VCaP (cell line): ENCODE measurements around the gene ACTG2.
"Not testable (repeated sequence)": the region's sequence is repeated elsewhere in the genome, so short reads cannot be mapped to it uniquely, and the experiment has no call there.

Source experiments
- H3K27ac ChIP-seq: fragments of 450-650 bp; 2 replicates; pipeline ENCODE4 v1.5.1; 2017
- CTCF ChIP-seq: fragments of 450-650 bp; conservative IDR thresholded peaks from 2 replicates; pipeline ENCODE4 v1.5.1; 2017; ENCODE audit warnings: mild to moderate bottlenecking, moderate library complexity

Gene ACTG2

DNA sequence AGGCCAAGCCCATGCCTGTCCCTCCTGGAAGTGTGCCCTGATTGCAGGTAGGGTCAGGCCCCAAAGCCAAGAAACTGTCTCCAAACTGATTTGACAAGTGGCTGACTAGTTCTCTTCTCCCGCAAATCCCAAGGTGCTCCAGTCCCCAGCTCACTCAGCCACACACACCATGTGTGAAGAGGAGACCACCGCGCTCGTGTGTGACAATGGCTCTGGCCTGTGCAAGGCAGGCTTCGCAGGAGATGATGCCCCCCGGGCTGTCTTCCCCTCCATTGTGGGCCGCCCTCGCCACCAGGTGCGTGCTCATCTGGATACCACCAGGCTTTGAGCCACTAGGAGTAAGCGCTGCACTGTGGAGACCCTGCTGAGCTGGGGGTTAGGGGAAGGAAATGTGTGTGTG is 8.3 kb downstream of the ACTG2 start:
- no peak for TF ChIP-seq CTCF
- H3K27ac ChIP-seq: no peak overlapping the region

GRCh38 chr2:73902284-73902683 is 9.5 kb downstream of the ACTG2 start:
- no peak for TF ChIP-seq CTCF
- no peak overlapping the region for H3K27ac ChIP-seq

GRCh38 chr2:73903313-73903712 is 10.5 kb downstream of the ACTG2 start:
- no peak for TF ChIP-seq CTCF
- H3K27ac ChIP-seq: no peak overlapping the region

GRCh38 chr2:73903949-73904613 is 11.3 kb downstream of the ACTG2 start:
- not testable (repeated sequence) for H3K27ac ChIP-seq

DNA sequence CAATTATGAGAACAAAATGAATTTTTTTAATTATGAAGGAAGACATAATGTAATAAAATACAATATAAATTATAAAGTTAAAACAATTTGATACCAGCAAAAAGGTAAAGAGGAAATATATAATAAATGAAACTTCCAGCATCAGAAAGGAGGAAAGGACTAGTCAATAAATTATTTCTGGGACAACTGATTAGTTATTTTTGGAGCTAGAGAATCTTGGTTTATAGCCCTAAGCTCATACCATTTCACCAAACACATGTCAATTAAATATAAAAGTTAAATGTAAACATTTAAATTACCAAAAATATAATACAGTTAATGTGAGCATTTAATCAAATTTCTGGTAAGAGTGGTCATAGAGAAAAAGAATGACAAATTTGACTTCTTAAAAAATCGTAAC is 12.1 kb downstream of the ACTG2 start:
- TF ChIP-seq CTCF: no peak
- H3K27ac ChIP-seq: no peak overlapping the region

- TF ChIP-seq CTCF: no peak
Observed at GRCh38 chr2:73906847-73907505, 14.2 kb downstream of the ACTG2 start.

DNA sequence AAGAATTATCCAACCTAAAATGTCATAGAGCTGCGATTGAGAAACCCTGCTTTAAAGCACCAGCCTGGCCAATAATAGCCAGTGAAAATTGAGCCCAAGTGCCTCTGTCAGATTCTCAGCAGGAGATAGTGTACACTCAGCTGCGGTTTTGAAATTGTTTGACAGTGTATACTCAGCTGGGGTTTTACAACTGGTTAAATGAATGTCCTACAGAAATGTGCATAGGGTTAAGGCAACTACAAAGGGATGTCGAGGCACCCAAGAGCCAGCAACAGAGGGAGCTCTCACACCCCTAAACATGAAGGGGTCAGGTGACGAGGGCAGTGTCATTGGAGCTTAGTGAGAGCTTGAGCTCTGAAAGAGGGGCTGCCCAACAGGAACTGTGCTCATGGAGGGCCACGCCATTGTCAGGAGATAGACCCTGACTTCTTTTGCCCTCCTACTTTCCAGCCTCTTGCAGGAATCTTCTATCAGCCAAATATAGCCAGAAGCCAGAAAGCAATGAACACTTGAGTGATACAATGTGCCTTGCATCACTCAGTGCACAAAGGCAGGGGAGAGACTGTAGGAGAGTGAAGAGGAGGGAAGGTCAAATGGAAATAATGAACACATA is 15.1 kb downstream of the ACTG2 start:
- no peak overlapping the region for H3K27ac ChIP-seq
- TF ChIP-seq CTCF: no peak

More at GRCh38 chr2:73906847-73907505, 14.2 kb downstream of the ACTG2 start:
- H3K27ac ChIP-seq: no peak overlapping the region
